ENCODE results near the gene GRIP2.
A peak's percentile ranks its signal among the peaks of the same experiment; 100 is the strongest.

The GRIP2 gene

DNA sequence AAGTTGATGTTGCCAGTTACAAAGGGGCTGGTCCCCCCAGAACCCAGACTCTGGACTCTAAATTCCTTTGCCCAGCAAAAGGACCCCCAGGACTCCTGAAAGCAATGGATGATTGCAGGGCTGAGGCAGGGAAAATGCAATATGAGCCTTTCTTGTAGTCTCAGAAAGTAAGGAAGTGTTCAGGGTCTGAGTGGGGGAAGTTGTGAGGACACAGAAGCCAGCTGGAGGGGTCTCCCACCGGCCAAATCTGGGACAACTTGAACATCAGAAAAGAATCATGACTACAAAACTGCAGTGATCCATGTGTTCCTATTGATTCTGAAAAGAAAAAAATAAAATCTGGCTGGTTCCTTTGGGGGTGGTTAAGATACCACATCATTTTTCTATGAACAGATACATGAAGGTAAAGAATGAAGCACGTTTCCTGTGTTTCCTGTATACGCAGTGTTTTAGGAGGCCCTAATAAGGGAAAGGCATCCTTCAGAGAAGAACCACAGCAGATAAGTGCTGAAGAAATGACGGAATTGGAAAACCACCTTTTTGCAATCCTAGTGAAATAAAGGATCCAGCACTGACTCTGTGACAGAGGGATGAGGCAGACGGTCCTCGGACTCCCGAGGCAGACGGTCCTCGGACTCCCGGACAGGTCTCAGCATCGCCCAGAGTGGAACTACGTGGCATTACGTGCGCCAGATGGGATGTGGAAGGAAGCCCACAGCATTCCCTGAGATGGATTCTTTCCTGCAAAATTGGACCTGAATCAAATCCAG lies 22.2 kb upstream of the GRIP2 start:
- DNase-seq (ENCODE audit: low spot score): no peak
- FAIRE-seq: no peak

DNA sequence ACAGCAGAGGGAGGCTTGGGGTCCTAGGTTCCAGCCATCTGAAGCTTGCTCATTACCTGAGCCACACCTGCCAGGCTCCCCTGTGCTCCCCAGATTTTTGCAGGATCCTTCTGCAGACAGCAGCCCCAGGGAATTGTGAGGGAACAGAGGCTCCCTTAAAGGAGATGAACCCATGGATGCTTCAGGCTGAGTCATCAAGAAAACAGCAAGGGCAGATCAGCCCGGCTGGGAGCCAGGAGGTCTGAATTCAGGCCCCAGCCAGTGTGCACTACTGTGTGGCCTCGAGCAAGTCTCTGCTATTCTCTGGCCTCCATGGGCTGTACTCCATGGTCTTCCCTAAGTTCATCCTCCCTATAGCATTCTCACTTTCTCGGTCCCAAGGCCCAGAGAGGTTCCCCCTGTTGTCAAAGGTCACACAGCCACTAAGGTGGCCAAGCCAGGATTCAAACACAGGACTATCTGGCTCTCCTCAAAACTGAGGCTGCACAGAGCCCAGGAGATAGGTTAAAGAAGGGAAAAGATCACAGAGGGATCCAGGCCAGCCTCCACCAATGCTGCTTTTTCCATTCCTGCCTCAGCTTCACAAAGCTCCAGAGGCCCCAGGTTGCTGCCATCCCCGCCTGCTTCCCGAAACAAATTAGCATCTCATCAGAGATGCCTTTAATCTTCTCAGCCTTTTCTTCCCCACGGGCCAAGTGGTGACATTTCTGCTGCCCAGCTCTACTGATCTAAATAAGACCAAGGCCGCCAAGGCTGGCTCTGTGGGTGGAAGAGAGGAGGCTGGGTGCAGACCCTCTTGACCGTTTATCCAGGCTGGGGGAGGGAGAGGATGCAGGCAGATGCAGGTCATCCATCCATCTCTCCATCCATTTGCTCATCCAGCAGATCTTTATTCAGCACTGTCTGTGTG lies 21.2 kb upstream of the GRIP2 start:
- no peak for DNase-seq (ENCODE audit: low spot score)
- FAIRE-seq: no peak

DNA sequence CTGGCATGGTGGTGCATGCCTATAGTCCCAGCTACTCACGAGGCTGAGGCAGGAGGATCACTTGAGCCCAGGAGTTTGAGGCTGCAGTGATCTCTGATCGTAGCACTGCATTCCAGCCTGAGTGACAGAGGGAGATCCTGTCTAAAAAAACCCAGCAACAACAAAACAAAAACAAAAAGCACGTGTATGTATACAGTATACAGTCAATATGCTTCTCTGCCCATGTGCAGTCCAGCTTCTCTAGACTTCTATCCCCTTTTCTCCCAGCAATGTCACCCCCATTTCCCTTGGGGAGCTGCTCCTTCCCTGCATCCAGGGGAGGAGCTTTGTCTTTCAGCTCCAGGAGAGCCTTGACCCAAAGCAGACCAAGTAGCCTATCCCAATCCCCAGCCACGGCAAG lies 20.0 kb upstream of the GRIP2 start:
- FAIRE-seq (no peak), DNase-seq (ENCODE audit: low spot score) (no peak)

DNA sequence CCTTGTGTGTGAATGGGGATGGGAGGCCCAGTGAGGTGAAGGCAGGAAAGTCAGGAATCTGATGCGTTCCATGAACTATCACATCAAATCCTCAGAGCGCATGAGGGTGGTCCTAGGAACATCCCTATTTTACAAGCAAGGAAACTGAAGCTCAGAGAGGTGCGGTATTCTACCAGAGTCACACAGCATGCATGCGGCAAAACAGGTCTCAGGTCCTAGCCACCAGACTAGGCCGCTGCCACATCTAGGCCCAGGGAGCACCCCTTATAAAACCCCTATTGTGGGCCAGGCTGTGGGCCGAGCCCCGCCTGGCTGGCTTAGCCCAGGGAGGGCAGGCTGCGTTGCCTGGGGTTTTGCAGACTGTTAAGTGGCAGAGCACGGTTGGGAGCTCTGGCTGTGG lies 17.9 kb upstream of the GRIP2 start:
- FAIRE-seq (no peak), DNase-seq (ENCODE audit: low spot score) (no peak)

DNA sequence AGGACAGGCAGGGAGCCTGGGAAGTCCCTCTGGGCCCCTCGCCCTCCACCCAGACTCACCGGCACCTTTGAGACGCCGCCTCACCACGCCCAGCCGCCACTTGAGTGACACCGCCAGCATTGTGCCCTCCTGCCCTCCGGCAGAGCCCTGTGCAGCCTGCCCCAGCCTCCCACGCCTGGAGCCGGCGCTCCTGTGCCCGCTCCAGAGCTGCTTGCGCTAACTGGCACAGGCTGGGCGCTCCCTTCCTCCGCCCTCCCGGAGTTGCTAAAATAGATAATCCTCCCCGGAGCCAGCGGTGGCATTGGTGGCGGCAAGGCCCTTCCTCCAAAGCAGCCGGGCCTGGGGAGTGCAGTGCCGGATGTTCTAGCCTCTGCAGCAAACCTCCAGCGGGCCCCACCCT lies 15.7 kb upstream of the GRIP2 start:
- DNase-seq (ENCODE audit: low spot score): no peak
- FAIRE-seq: no peak

DNA sequence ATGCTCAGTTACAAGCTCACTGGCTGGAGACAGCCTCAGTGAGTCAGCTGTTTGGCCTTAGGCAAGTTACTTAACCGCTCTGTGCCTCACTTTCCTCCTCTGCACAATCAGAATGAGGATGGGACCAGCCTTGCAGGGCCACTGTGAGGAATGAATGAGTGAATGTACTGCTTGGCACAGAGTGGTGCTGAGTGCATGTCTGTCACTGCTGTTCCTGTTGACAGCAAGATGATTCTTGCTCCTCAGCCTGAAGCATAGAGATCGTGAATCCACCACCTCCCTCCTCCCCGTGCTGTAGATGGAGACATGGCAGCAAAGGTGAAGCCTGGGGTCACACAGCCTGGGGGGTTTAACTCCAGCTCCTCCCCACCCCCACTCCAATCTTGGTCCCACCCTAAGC lies 14.6 kb upstream of the GRIP2 start:
- DNase-seq (ENCODE audit: low spot score): no peak
- peak; percentile 42 for FAIRE-seq

DNA sequence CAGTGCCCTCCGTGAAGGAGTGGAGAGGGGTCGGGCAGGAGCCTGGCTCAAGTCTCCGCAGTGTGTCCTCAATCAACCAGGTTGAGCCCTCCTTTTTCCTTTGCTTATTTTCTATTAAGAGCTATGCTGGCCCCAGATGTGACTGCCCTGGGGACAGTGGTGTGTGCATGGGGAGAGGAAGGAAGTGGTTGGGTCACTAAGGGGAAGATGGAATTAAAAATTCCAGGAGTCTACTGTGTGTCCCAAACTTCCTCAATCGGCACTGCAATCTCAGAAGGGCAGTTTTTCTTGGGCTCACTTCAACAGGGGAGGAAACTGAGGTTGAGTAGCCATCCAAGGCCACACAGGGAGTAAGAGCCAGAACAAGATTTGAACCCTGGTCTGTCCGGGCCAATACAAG lies 13.7 kb upstream of the GRIP2 start:
- FAIRE-seq: no peak
- DNase-seq (ENCODE audit: low spot score): no peak

DNA sequence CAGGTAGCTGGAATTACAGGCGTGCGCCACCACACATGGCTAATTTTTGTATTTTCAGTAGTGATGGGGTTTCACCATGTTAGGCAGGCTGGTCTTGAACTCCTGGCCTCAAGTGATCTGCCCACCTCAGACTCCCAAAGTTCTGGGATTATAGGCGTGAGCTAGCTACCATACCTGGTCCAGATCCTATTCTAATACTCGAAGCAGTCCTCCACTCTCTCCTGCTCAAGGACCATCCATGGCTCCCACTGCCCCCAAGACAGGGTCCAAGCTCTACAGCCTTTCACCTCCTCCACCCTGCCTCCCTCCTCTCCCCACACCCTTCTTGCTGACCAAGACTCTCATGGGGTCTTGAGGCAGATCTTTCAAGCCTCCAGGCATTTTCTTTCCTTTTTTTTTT lies 12.6 kb upstream of the GRIP2 start:
- FAIRE-seq (no peak), DNase-seq (ENCODE audit: low spot score) (no peak)

DNA sequence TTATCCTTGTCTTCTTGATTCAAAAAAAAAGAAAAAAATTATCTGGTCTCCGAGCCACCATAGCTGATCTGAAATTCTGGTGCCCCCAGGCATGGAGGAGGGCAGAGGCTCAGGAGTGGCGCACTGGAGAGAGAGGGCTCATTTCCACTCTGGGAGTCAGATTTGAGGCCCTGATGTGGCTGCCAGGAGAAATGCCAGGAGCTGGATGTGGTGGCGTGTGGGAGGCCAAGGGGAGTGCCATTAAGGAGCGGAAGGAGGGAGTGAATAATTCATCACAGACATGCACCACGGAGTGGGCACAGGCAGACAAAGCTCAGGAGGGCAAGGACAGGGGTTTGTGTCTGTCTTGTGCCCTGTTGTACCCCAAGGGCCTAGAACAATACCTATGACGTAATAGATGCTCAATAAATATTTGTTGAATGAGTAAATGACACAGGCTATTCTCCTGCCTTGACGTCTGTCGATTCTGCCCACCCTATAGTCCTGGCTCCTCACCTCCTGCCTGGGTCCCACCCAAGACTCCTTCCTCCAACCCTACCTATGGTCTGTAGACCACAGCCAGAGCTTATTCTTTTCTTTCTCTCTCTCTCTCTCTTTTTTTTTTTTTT lies 12.0 kb upstream of the GRIP2 start:
- DNase-seq (ENCODE audit: low spot score) (no peak), FAIRE-seq (no peak)

DNA sequence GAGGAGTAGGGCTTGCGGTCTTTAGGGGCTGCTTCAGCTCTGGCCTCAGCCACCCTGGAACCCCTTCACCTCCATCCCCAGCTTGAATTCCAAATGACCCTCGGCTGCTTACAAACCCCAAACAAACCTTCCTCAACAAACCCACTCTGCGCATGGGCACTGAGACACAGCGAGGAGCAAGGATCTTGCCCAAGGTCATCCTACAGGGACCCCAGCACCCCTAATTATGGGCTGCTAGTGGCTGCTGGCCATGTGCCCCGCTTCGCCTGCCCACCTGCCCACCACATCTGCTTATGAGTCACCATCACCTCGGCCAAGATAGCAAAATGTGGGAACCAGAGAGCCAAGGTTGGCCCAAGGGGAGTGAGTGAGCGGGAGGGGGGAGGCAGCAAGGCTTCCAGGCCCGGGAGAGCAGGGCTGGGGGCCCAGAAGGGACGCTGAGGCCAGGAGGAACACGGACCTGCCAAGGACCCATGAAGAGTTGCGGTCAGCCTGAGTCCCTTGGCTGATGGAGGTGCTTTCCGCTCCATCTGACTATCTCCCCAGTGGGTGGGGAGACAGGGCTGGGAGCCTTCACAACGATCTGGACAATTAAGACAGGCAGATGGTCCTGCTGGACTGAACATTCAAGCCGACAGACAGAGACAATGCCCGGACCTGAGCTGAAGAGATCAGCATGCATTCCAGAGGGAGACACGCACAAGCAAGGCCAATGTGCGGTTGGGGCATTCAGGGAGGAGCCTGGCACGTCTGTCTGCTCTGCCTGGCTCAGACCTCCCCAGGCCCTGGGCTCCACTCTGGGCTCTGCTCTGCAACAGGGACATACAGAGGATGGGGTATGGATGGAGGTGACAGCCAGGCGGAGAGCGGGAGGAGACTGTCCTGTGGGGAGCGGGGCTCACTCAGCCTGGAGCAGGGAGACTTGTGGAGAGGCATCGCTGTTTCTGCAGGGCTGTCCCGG lies 10.8 kb upstream of the GRIP2 start:
- no peak for FAIRE-seq
- no peak for DNase-seq (ENCODE audit: low spot score)

DNA sequence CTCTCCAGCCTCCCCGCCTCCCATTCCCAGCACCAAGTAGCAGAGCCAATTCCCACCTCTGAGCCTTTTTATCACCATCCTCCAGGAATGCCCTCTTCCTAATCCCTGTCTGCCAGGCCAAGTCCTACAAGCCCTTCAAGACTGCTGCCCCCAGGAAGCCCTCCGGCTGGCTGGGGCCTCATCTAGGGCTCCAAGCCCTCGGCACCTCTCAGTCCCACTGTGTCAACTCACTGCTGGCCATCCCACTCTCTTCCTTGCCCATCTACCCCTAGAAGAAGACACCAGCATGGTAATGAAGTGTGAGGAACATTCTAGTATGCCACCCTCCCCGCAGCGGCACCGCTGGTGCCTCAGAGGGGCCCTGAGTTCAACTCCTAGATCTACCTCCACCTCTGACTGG lies 10.0 kb upstream of the GRIP2 start:
- DNase-seq (ENCODE audit: low spot score): no peak
- FAIRE-seq: no peak

DNA sequence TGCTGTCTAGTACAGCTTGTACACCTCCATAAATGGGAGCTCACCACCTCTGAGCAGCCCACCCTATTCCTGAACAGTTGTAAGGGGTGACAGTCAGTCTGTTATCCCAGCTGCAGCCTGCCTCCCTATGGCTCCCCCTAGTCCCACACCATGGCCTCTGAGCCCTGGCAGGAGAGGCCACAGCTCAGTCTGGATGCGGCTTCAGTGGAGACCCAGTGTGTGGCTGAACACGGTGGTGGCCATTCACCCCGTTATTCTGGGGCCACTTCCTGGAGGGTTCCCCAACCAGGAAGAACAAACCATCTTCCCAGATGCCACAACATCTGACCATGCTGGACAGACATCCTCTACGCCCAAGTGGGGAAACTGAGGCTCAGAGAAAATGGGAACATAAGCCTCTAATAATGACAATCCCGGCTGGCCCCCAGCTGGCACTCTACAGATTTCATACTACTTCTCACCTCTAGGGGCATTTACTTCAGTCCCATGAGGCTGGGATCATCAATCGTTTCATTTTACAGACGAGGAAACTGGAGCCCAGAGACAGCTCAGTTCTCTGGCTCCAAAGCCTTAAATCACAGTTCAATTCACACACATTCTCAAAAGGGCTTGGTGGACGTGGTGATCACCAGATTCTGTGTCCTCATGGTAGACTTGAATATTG lies 9.2 kb upstream of the GRIP2 start:
- DNase-seq (ENCODE audit: low spot score) (peak; percentile 56), FAIRE-seq (no peak)

DNA sequence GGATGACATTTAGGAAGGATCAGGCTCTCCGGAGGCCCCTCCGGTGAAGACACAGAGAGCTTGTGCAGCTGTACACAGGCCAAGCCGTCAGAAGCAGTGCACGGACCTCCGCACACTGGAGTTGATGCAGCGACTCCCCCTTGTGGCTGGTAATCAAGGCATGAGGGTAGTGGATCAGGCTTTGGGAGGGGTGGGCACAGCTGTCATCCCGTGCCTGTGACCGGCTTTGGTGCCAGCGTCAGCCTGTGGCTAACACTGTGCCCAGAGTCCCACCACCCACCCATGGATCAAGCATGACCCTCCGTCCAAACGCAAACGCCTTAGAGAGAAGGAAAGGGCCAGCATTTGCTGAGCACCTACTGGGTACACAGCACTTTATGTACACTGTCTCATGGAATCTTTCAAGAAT lies 8.2 kb upstream of the GRIP2 start:
- DNase-seq (ENCODE audit: low spot score) (peak; percentile 77), FAIRE-seq (peak; percentile 82)

DNA sequence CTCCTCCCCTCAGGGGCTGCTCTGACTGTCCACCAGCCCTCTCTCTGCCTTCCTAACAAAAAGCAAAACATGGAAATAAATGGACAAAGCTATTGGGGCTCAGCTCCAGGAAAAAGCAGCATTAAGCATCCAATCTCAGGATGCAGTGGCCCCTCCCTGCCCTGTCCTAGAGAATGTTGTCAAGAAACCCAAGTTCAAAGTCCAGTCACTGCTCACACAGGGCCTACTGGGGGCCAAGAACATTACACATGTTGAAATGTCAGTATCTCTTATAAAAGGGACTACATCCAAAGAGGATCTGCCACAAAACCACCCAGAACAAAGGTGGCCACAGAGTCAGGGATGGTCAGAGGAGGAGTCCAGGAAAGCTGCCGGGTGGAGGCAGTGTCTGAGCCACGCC lies 7.6 kb upstream of the GRIP2 start:
- no peak for FAIRE-seq
- no peak for DNase-seq (ENCODE audit: low spot score)

DNA sequence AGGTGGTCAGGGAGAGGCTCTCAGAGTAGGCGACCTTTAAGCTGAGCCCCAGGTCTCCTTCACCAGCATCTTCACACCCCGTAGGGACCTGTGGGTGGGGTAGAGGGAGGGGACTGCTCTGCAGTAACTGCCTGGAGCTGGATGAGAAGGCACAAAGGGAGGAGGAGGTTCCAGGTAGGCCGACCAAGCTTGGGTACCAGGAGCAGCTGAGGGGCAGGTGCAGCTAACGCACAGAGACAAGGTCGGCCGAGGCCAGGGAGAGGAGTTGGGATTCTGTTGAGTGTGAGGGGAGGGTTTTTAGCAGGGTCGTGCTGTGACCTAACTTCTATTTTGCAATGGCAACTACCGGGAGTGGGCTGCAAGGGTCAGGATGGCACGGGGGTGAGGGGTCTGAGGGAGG lies 5.9 kb upstream of the GRIP2 start:
- no peak for DNase-seq (ENCODE audit: low spot score)
- FAIRE-seq: no peak

DNA sequence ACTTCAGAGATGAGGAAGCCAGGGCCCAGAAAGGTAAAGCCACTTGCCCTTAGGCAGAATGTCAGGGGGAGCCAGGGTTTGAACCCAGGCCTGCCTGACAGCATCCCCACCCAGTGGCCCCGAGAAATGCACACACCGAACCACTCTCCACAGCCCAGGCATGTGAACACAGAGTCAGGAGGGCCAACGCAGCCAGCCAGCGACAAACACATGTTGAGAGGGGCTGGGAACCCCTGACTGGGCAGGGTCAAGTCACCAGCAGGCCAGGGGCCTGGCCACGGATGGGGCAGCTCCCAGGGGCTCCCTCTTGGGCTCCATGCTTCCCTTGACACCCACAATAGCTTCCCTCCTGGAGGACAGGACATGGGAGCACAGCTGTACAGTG lies 5.1 kb upstream of the GRIP2 start:
- FAIRE-seq (no peak), DNase-seq (ENCODE audit: low spot score) (no peak)

DNA sequence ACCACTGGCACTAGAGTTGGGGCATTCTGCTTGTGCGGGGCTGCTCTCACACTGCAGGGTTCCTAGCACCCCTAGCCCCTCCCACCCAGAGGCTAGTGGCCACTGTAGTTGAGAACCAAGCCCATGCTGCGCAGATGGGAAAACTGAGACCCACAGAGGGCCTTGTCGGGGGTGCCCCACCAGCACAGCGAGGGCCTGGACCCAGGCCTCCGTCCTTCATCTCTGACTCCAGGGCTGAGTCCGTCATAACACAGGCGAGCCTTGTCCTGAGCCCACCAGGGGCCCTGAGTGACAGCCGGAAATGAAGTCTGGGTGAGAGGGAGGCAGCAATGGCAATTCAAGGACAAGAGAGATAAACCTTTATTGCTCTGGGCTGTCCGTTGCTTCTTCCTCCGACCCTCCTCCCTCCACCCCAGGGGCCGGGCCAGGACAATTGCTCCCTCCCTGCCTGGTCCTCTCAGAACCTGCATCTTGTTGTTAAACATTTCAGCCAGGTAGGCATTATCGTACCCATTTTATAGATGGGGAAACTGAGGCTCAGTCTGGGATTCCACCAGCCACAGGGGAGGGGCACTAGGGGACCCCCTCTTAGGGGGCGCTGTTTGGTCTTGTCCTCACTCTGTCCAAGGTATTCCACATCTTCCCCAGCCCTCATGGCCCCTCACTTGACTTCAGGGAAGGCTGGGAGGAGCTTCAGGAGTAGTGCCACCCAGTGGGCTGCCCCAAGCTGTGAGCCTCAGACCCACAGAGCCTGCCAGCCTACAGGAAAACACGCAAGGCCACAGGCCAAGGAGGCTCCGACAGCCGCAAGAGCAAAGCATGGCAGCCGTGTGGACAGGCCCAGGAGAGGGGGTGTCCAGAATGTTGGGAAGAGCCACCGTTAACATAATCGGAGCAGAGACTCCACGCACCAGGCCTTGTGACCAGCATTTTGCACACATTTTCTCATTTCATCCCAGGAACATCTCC lies 4.4 kb upstream of the GRIP2 start:
- no peak for DNase-seq (ENCODE audit: low spot score)
- no peak for FAIRE-seq

DNA sequence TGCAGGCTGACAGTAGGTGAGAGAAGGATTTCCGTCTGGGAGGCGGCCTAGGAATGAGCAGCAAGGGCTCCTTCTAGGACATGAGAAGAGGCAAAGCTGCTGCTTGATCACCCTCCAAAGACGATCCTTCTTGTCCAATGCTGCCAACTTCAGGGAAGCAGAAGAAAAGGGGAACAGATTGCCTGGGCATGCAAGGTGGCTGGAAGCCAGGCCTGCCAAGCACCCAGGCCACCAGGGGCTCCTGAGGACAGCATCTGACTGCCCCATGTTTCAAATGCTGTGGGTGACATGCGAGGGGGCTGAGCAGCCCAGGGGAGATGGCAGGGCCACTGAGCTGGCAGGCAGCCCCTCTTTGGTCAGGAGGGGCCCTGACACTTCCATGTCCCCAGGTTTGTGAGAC lies 3.3 kb upstream of the GRIP2 start:
- no peak for FAIRE-seq
- DNase-seq (ENCODE audit: low spot score): no peak

DNA sequence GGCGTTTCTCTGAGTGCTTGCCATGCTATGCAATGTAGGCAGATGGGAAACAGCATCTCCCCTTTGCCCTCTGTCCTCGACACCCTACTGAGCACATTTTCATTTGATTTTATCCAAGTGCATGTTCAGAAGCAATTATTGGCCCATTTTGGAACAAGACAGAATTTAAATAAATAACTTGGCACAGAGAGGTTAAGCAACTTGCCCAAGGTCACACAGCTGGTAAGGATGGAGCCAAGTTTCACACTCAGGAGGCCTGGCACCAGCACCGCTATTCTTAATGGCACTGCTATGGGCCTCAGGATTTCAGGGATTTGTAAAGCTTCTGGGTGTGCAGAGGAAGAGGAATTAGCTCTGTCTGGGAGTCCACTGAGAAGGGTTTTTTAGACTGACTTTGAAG lies 2.5 kb upstream of the GRIP2 start:
- FAIRE-seq (no peak), DNase-seq (ENCODE audit: low spot score) (no peak)

DNA sequence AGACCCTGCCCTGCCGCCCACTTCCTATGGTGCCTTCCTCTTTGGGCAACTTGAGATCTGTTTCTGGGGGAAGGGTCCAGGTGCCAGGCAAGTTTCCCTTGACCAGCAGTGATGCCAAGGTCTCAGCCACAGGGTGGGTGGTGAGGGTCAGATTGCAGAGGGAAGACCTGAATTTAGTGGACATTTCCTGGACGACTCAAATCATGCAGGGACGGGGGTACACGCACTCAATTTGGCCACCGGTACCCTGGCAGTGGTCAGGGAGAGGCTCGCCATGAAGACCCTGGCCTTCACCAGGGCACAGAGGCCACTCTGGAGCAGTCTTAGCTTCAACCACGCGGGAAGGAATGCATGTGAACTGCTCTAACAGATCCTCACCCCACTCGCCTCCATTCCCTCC lies 1.5 kb upstream of the GRIP2 start:
- FAIRE-seq: no peak
- DNase-seq (ENCODE audit: low spot score): no peak

Measured in urothelium cell line (cell line).